Body of pancreas (tissue), 4 donors: ENCODE results near the gene EOGT.

Source experiments
- CTCF ChIP-seq, 7 experiments: fragments of 450-650 bp in 4 of 7; fragments of 200-600 bp in 3 of 7; sonication (generic) in 3 of 7; IDR thresholded peaks; one replicate each; pipeline ENCODE4 v1.5.1; 2016 to 2019; ENCODE audit warnings: antibody characterized with exemption in 7 of 7
- POLR2A ChIP-seq, 3 donors: fragments of 450-650 bp; IDR thresholded peaks; one replicate each; pipeline ENCODE4 v1.6.1; 2016; ENCODE audit warnings: antibody characterized with exemption in 3 of 3, mild to moderate bottlenecking in 2 of 3

- TF ChIP-seq POLR2A (IDR thresholded peaks at IDR 0.05) (no peak), CTCF (IDR thresholded peaks at IDR 0.05) (no peak)
Measured at GRCh38 chr3:68984011-68984530, 29.4 kb downstream of the EOGT start.
